Measurements from ENCODE around the gene RNGTT. TPM values are rescaled to one million over a fixed set of nuclear protein-coding genes. Genes with fewer than 3 reads are reported as not detected.

RNGTT gene
- total RNA-seq, 2 experiments from 2014 or later, result 11.6 to 12.4 TPM

GRCh38 chr6:88985901-88986300 is 22.5 kb upstream of the RNGTT start:
- H3K27me3 ChIP-seq (ENCODE audit: control insufficient read depth in 1 of 2, insufficient read depth in 2 of 2, low read length in 2 of 2), result no peaks in the 10 kb centered on the region
- intact Hi-C loops (cut with DNase I, micrococcal nuclease), result loop anchor here (2.0 to 10.0 kb wide), 2 partner anchors 159 to 625 kb away; partner anchors contain the start of gene PM20D2 (in 1 of the 2)
- POLR2A ChIA-PET, result no interaction called here
- H3K9me3 ChIP-seq (ENCODE audit: control insufficient read depth in 1 of 2, insufficient read depth in 1 of 2, low read length in 2 of 2), result no peaks in the 10 kb centered on the region
- Mint-ChIP-seq H3K9me3 (no peaks in the 10 kb centered on the region), H3K27ac (no peak overlapping the region), H3K4me3 (no peak overlapping the region), H3K27me3 (no peaks in the 10 kb centered on the region), H3K36me3 (ENCODE audit: low read depth) (no peaks in the 10 kb centered on the region), H3K4me1 (ENCODE audit: low read depth) (no peaks in the 10 kb centered on the region)
- H3K4me1 ChIP-seq (ENCODE audit: insufficient read depth, low read length), result no peaks in the 10 kb centered on the region
- H3K27ac ChIP-seq (ENCODE audit: low read depth in 1 of 2, low read length in 2 of 2), result no peak overlapping the region
- ATAC-seq (ENCODE audit: poor library complexity), result no peak
- H3K36me3 ChIP-seq (ENCODE audit: insufficient read depth, low read length), result no peaks in the 10 kb centered on the region
- no peak for DNase-seq
- CTCF ChIA-PET, result no interaction called here
- no peak overlapping the region for H3K4me3 ChIP-seq (ENCODE audit: low read length)
- no peak for TF ChIP-seq CTCF (IDR thresholded peaks at IDR 0.05)

GRCh38 chr6:88984606-88985005 is 21.2 kb upstream of the RNGTT start:
- Histone ChIP-seq H3K4me3 (ENCODE audit: low read length) (no peak overlapping the region), H3K4me1 (ENCODE audit: insufficient read depth, low read length) (no peaks in the 10 kb centered on the region), H3K27ac (ENCODE audit: low read depth in 1 of 2, low read length in 2 of 2) (no peak overlapping the region), H3K36me3 (ENCODE audit: insufficient read depth, low read length) (no peaks in the 10 kb centered on the region), H3K9me3 (ENCODE audit: control insufficient read depth in 1 of 2, insufficient read depth in 1 of 2, low read length in 2 of 2) (no peaks in the 10 kb centered on the region), H3K27me3 (ENCODE audit: control insufficient read depth in 1 of 2, insufficient read depth in 2 of 2, low read length in 2 of 2) (no peaks in the 10 kb centered on the region)
- no peaks in the 10 kb centered on the region for H3K4me1 Mint-ChIP-seq (ENCODE audit: low read depth)
- intact Hi-C loops (cut with DNase I, micrococcal nuclease), result loop anchor here (2.0 to 10.0 kb wide), 3 partner anchors 93 to 626 kb away; partner anchors contain the start of gene PM20D2 (in 1 of the 2)
- H3K27me3 Mint-ChIP-seq, result no peaks in the 10 kb centered on the region
- no peaks in the 10 kb centered on the region for H3K36me3 Mint-ChIP-seq (ENCODE audit: low read depth)
- H3K9me3 Mint-ChIP-seq, result no peaks in the 10 kb centered on the region
- ChIA-PET POLR2A (interaction anchor here (2.9 kb wide), 1 partner anchor 97 kb away, joined by 71 read pairs; the partner anchor contains the start of gene PNRC1), CTCF (interaction anchor here (1.0 to 2.8 kb wide), 2 partner anchors 257 to 387 kb away, joined by 3 to 16 read pairs; no protein-coding TSS in a partner anchor)
- no peak for DNase-seq
- no peak for TF ChIP-seq CTCF (IDR thresholded peaks at IDR 0.05)
- H3K27ac Mint-ChIP-seq, result no peak overlapping the region
- ATAC-seq (ENCODE audit: poor library complexity), result no peak
- H3K4me3 Mint-ChIP-seq, result no peak overlapping the region

- ChIA-PET CTCF (interaction anchor here (0.6 to 2.8 kb wide), 3 partner anchors 95 to 388 kb away, joined by 3 to 16 read pairs (median 3); no protein-coding TSS in a partner anchor), POLR2A (interaction anchor here (2.9 kb wide), 1 partner anchor 98 kb away, joined by 71 read pairs; the partner anchor contains the start of gene PNRC1)
- no peaks in the 10 kb centered on the region for H3K9me3 ChIP-seq (ENCODE audit: control insufficient read depth in 1 of 2, insufficient read depth in 1 of 2, low read length in 2 of 2)
- H3K27me3 ChIP-seq (ENCODE audit: control insufficient read depth in 1 of 2, insufficient read depth in 2 of 2, low read length in 2 of 2), result no peaks in the 10 kb centered on the region
- no peak overlapping the region for H3K4me3 ChIP-seq (ENCODE audit: low read length)
- no peaks in the 10 kb centered on the region for H3K27me3 Mint-ChIP-seq
- H3K4me1 Mint-ChIP-seq (ENCODE audit: low read depth), result no peaks in the 10 kb centered on the region
- DNase-seq, result no peak
- TF ChIP-seq CTCF (IDR thresholded peaks at IDR 0.05), result no peak
- H3K4me3 Mint-ChIP-seq, result no peak overlapping the region
- H3K27ac Mint-ChIP-seq, result no peak overlapping the region
- H3K4me1 ChIP-seq (ENCODE audit: insufficient read depth, low read length), result no peaks in the 10 kb centered on the region
- no peak overlapping the region for H3K27ac ChIP-seq (ENCODE audit: low read depth in 1 of 2, low read length in 2 of 2)
- H3K9me3 Mint-ChIP-seq, result no peaks in the 10 kb centered on the region
- intact Hi-C loops (cut with DNase I, micrococcal nuclease), result loop anchor here (2.0 to 10.0 kb wide), 3 partner anchors 93 to 627 kb away; partner anchors contain the start of gene PM20D2 (in 1 of the 2)
- ATAC-seq (ENCODE audit: poor library complexity), result no peak
- no peaks in the 10 kb centered on the region for H3K36me3 ChIP-seq (ENCODE audit: insufficient read depth, low read length)
- no peaks in the 10 kb centered on the region for H3K36me3 Mint-ChIP-seq (ENCODE audit: low read depth)
These were observed 20.7 kb upstream of the RNGTT start for GRCh38 chr6:88984152-88984551.

Data from CD4-positive, alpha-beta T cell (primary cell).